ENCODE measurements around the gene POU2F3. TPM values are rescaled to one million over a fixed set of nuclear protein-coding genes. Genes with fewer than 3 reads are reported as not detected.

The POU2F3 gene
- total and polyA plus RNA-seq, 8 donors: 0.18 to 1.9 (median 1.3) TPM; not detected in 2

GRCh38 chr11:120228794-120229384, 11.1 kb upstream of the POU2F3 start:
- TF ChIP-seq EP300 (IDR thresholded peaks at IDR 0.05): no peak
- no peak for TF ChIP-seq POLR2A (IDR thresholded peaks at IDR 0.05)
- TF ChIP-seq POLR2AphosphoS5 (IDR thresholded peaks at IDR 0.05): no peak
- TF ChIP-seq CTCF (IDR thresholded peaks at IDR 0.05): no peak
- peaks cover 0 to 15% (median 5%) of the 10 kb centered on the region in 3 donors for H3K27me3 ChIP-seq
- DNase-seq: no peak
- no peaks in the 10 kb centered on the region for H3K9me3 ChIP-seq
- intact Hi-C loops (cut with DNase I; ENCODE audit: low total_unique reads): no loop called here
- peak overlapping the region in 1 of 5 donors; percentile 34 for H3K27ac ChIP-seq
- WGBS, 5 donors: 73 to 93% (median 82%) methylated on average over 10 to 16 of the region's 16 CpGs
- H3K4me1 ChIP-seq: peaks cover 6 to 21% (median 15%) of the 10 kb centered on the region in 4 donors
- H3K4me3 ChIP-seq: no peak overlapping the region
- H3K36me3 ChIP-seq: peaks cover 0 to 32% (median 30%) of the 10 kb centered on the region in 4 donors

GRCh38 chr11:120229451-120230424, 10.2 kb upstream of the POU2F3 start:
- intact Hi-C loops (cut with DNase I; ENCODE audit: low total_unique reads): no loop called here
- H3K4me1 ChIP-seq: peaks cover 4 to 13% (median 9%) of the 10 kb centered on the region in 4 donors
- peaks cover 0 to 32% (median 30%) of the 10 kb centered on the region in 4 donors for H3K36me3 ChIP-seq
- peaks cover 0 to 24% (median 13%) of the 10 kb centered on the region in 3 donors for H3K27me3 ChIP-seq
- WGBS, 5 donors: 55 to 58% (median 58%) methylated on average over 16 to 17 of the region's 17 CpGs
- peak overlapping the region in 1 of 5 donors; percentile 34 for H3K27ac ChIP-seq
- no peaks in the 10 kb centered on the region for H3K9me3 ChIP-seq
- H3K4me3 ChIP-seq: no peak overlapping the region
- TF ChIP-seq CTCF (IDR thresholded peaks at IDR 0.05): peak in 5 of 7 experiments; percentile 33 to 81 (median 63)
- no peak for TF ChIP-seq POLR2AphosphoS5 (IDR thresholded peaks at IDR 0.05)
- DNase-seq: peak in 1 of 2 donors; percentile 65

- Histone ChIP-seq H3K27ac (no peak overlapping the region), H3K4me3 (no peak overlapping the region), H3K9me3 (no peaks in the 10 kb centered on the region), H3K27me3 (peaks cover 0 to 29% (median 16%) of the 10 kb centered on the region in 3 donors), H3K36me3 (peaks cover 0 to 32% (median 30%) of the 10 kb centered on the region in 4 donors), H3K4me1 (peaks cover 0 to 5% (median 2%) of the 10 kb centered on the region in 4 donors)
- no peak for TF ChIP-seq POLR2AphosphoS5 (IDR thresholded peaks at IDR 0.05)
- no peak for TF ChIP-seq CTCF (IDR thresholded peaks at IDR 0.05)
- TF ChIP-seq POLR2A (IDR thresholded peaks at IDR 0.05): no peak
- TF ChIP-seq EP300 (IDR thresholded peaks at IDR 0.05): no peak
- WGBS, 5 donors: 81 to 87% (median 85%) methylated on average over 5 of the region's 5 CpGs
- no peak for DNase-seq
- intact Hi-C loops (cut with DNase I; ENCODE audit: low total_unique reads): no loop called here
These were observed 9.4 kb upstream of the POU2F3 start for GRCh38 chr11:120230433-120231071.

GRCh38 chr11:120231963-120232362, 8.0 kb upstream of the POU2F3 start:
- Histone ChIP-seq H3K27ac (no peak overlapping the region), H3K36me3 (peaks cover 0 to 28% (median 26%) of the 10 kb centered on the region in 4 donors), H3K4me3 (no peak overlapping the region), H3K9me3 (no peaks in the 10 kb centered on the region), H3K4me1 (peaks cover 0 to 4% (median 0%) of the 10 kb centered on the region in 4 donors), H3K27me3 (peaks cover 0 to 29% (median 16%) of the 10 kb centered on the region in 3 donors)
- intact Hi-C loops (cut with DNase I; ENCODE audit: low total_unique reads): loop anchor here (2.0 kb wide), 1 partner anchor 61 kb away; no protein-coding TSS in a partner anchor
- WGBS, 5 donors: 19 to 33% (median 23%) methylated on average over 3 to 4 of the region's 4 CpGs
- TF ChIP-seq POLR2AphosphoS5 (IDR thresholded peaks at IDR 0.05): no peak
- TF ChIP-seq EP300 (IDR thresholded peaks at IDR 0.05): no peak
- TF ChIP-seq POLR2A (IDR thresholded peaks at IDR 0.05): no peak
- no peak for TF ChIP-seq CTCF (IDR thresholded peaks at IDR 0.05)
- no peak for DNase-seq

All from stomach (tissue), 9 donors.